DMS153 treated with DMSO at 0.1 percent for 48 hours (cell line): Measurements from ENCODE around the gene KTN1.

ENCODE experiments used
- DNase-seq: peaks from one replicate; lab custom pipeline; 2025; ENCODE audit not compliant: unreplicated experiment; lab: John Stamatoyannopoulos, UW

The KTN1 gene

GRCh38 chr14:55711175-55711811 lies 131.3 kb downstream of the KTN1 start:
- no peak for DNase-seq

DNA sequence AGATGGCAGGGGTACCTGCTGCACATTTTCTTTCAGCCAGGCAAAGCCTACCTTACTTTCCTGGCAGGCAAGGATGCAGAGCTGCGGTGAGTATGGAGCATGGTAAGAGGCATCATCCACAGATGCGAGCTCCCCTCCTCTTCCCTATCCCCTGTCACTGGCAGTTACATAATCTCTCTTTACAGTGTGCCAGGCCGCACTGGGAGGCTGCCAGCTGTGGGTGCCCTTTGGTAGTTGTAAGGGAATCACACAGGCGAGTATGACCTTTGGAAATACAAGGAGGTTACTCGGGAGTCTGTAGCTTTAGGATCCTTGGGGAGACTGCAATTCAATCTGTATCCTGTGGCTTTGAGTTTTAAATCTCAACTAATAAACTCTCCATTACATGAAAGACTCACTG lies 132.5 kb downstream of the KTN1 start:
- DNase-seq: no peak

GRCh38 chr14:55713486-55713885 lies 133.5 kb downstream of the KTN1 start:
- DNase-seq: no peak

- no peak for DNase-seq
Observed at GRCh38 chr14:55715889-55716288, 135.9 kb downstream of the KTN1 start.

GRCh38 chr14:55717621-55718020 lies 137.6 kb downstream of the KTN1 start:
- DNase-seq: no peak

- no peak for DNase-seq
Observed at GRCh38 chr14:55718551-55718950, 138.5 kb downstream of the KTN1 start.

GRCh38 chr14:55720796-55721195 lies 140.8 kb downstream of the KTN1 start:
- DNase-seq: no peak

DNA sequence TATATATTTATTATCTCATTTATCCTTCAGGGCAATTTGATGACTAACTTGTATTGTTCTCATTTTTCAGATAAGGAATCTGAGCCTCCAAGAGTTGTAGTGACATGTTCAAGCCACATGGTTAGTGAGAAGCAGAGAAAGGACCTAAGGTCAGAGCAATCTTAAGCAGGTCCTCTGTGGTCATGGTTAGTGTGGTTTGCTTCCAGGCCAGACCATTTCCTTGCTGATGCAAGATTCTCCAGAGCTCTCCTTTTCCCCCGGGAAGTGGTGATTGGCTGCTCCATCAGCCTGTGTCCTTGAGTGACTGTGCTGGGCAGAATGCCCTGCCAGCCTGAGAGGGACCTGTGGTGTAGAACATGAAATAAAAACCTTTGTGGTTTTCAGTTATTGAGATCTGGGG lies 141.3 kb downstream of the KTN1 start:
- DNase-seq: no peak

DNA sequence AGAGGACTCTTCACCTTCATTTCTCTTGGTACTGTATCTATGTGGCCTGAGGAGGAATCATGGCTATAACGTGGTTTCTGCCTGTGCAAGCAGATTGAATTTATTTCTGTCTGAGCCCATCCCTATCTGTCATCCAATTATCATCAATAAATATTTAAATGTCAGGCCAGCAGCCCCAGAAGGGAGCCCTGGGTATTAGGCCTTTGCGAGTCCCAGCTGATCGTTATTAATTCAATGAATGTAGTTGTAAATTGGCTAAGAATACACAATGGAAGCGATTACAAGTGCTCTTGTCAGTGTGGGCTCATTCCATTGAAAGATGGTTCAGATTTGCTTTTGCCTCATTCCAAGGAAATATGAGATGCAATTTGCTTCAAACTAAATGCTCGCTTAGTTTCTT lies 142.0 kb downstream of the KTN1 start:
- DNase-seq: no peak

GRCh38 chr14:55724736-55725135 lies 144.7 kb downstream of the KTN1 start:
- DNase-seq: no peak

DNA sequence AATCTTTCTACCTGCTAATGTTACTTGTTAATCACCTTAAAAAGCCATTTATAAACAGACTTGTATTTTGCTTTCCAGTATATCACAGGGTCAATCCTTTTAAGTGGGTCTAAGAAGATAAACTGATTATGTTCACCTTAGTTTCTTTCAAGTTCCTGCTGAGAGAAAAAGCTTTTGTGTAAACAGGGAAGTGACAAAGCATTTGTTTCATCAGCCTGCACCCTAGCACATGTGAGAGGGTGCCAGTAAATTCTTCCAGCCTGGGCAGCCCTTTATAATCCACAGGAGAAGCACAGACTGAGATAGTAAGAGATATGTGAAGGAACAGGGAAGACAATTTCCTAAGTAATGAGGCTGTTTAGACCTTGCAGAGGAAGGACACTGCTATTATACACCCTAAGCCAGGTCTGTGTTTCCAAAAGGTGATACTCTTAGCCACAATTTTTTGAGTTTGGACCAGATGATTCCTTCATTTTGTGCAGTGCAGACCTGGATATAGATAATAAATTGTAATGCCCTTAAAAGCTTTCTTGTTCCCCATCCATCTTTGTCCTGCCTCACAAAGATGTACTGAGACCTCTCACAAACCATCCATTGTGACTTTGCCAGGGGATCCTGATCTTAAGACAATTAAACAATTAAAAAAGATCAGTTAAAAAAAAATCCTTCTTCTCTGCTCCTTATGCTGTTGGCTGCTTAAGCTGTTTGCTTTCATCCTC lies 150.7 kb downstream of the KTN1 start:
- no peak for DNase-seq

- peak; percentile 29 for DNase-seq
Observed at GRCh38 chr14:55731311-55731872, 151.4 kb downstream of the KTN1 start.

DNA sequence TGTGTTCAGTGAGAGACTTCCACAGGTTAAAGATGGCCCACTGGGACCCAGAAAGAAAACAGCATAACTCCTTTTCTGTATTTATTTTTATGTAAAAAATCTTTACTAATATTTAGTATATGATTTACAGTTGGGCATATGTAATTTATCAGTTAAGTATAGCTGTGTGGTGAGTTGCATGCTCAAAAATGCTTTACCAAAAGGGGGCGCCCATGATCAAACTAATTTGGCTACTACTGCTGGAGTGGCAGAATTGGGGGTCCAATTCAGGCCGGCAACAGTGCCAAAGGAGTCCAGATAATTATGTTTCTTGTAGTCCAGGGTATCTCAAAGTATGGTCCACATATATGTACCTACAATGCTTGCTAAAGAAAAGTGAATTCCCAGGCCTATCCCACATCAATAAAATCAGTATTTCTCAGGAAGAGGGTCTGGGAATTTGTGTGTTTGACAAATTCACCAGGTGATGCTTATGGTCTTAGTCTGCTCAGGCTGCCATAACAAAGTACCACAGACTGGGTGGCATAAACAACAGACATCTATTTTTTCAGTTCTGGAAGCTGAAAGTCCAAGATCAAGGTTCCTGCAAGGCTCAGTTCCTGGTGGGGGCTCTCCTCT lies 152.0 kb downstream of the KTN1 start:
- peak; percentile 31 for DNase-seq

DNA sequence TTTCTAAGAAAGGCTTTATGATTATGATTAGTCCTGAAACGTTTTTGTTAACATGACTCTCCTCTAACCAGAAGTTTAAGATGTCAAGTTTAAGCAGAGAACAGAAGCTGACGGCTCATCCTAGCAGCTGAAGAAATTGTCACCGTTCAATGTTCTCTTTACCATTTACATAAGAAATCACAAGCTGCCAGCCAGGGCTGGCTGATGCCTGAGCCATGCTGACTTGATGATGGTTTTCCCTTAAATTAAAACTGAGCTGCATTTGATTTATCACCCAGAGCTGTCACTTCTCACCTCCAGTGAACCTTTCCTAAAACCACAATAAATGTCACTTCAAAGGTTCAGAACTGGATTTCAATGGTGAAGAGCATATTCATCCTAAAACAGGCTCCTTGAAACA lies 153.6 kb downstream of the KTN1 start:
- no peak for DNase-seq
